GM12878 (cell line): Measurements from ENCODE around the gene C3orf22. TPM values are rescaled to one million over a fixed set of nuclear protein-coding genes. Genes with fewer than 3 reads are reported as not detected.

Experiments used
- ATAC-seq: fragments of 200-7000 bp; cut with Tn5 transposase; 3 replicates; pipeline ENCODE4 v1.9.1; 2020; ENCODE audit warnings: mild to moderate bottlenecking, moderate library complexity
- BruUV-seq: library from RNA; stranded (reverse); fragments of 400-500 nt; replicated peaks from 2 replicates; lab custom pipeline; 2021; lab: Mats Ljungman, UMichigan
- CTCF ChIA-PET: fragments of 300-600 bp; sonication (Branson Sonifier 250); formaldehyde crosslinking; extraction: SDS; loops from one replicate; lab custom pipeline; 2021; ENCODE audit warnings: inconsistent platforms; lab: Yijun Ruan, JAX
- POLR2A ChIA-PET: fragments of 350-600 bp; formaldehyde crosslinking; extraction: SDS; loops from one replicate; lab custom pipeline; 2021; ENCODE audit warnings: inconsistent platforms; lab: Charles Lee
- RAD21 ChIA-PET: fragments of 300-600 bp; sonication (Branson Sonifier 250); formaldehyde crosslinking; loops from one replicate; lab custom pipeline; 2023; ENCODE audit warnings: antibody characterized with exemption; ENCODE audit not compliant: unreplicated experiment; lab: Charles Lee
- SMC1A ChIA-PET: fragments of 300-600 bp; sonication (Branson Sonifier 250); formaldehyde crosslinking; loops from one replicate; lab custom pipeline; 2023; ENCODE audit not compliant: unreplicated experiment, uncharacterized antibody; lab: Charles Lee
- DNase-seq: peaks from one replicate; pipeline ENCODE4 v3.0.0-alpha.2; 2011; ENCODE audit warnings: low read depth, low spot score
- FAIRE-seq: peaks from 3 replicates; lab custom pipeline; 2011; peaks lifted over from hg19 to GRCh38; lab: Jason Lieb, UNC
- H2AFZ ChIP-seq: 2 replicates; pipeline ENCODE4 v1.6.0; 2011; ENCODE audit warnings: low read depth, low read length, control low read depth; ENCODE audit not compliant: control insufficient read depth
- H3K27ac ChIP-seq: 2 replicates; pipeline ENCODE4 v1.5.1; 2011; ENCODE audit warnings: control low read depth; ENCODE audit not compliant: control insufficient read depth, insufficient read depth
- H3K27me3 ChIP-seq, 2 experiments: replicated peaks in 1 of 2; 2 replicates each; pipeline versions ENCODE4 v1.6.0 to v1.6.1; 2011; ENCODE audit warnings: low read length in 1 of 2; ENCODE audit not compliant: control insufficient read depth in 2 of 2, insufficient read depth in 2 of 2
- H3K36me3 ChIP-seq, 2 experiments: 2 replicates each; pipeline ENCODE4 v1.5.1; 2011; ENCODE audit warnings: low read length in 1 of 2; ENCODE audit not compliant: control insufficient read depth in 2 of 2, insufficient read depth in 2 of 2
- H3K4me1 ChIP-seq: 2 replicates; pipeline ENCODE4 v1.6.1; 2011; ENCODE audit warnings: mild to moderate bottlenecking, low read length, moderate library complexity, mixed read lengths; ENCODE audit not compliant: control insufficient read depth, insufficient read depth
- H3K4me2 ChIP-seq: 2 replicates; pipeline ENCODE4 v1.6.0; 2011; ENCODE audit warnings: control low read depth; ENCODE audit not compliant: control insufficient read depth, insufficient read depth
- H3K4me3 ChIP-seq: fragments of 200-600 bp; sonication (generic); 2 replicates; pipeline ENCODE4 v1.5.1; 2016
- H3K79me2 ChIP-seq: 2 replicates; pipeline ENCODE4 v1.6.0; 2011; ENCODE audit warnings: low read length; ENCODE audit not compliant: control insufficient read depth, insufficient read depth
- H3K9ac ChIP-seq: 2 replicates; pipeline ENCODE4 v1.8.0; 2011; ENCODE audit warnings: low read length, control low read depth, mixed read lengths; ENCODE audit not compliant: control insufficient read depth, insufficient read depth
- H3K9me3 ChIP-seq: replicated peaks from 3 replicates; pipeline ENCODE4 v1.5.1; 2011; ENCODE audit warnings: mild to moderate bottlenecking, low read length; ENCODE audit not compliant: control insufficient read depth, insufficient read depth
- H4K20me1 ChIP-seq: 2 replicates; pipeline ENCODE4 v1.6.0; 2011; ENCODE audit not compliant: control insufficient read depth, insufficient read depth
- CHD1 ChIP-seq: IDR thresholded peaks from 2 replicates; pipeline ENCODE4 v1.6.1; 2012; ENCODE audit warnings: low read depth, low read length, improper control_type of control experiment
- CTCF ChIP-seq, 3 experiments: IDR thresholded peaks in 2 of 3; conservative IDR thresholded peaks in 1 of 3; 2 replicates each; pipeline ENCODE4 v1.5.1; 2011; ENCODE audit warnings: low read depth in 3 of 3, low read length in 3 of 3, mild to moderate bottlenecking in 3 of 3, control low read depth in 2 of 3, moderate library complexity in 2 of 3, inconsistent platforms in 1 of 3, mixed read lengths in 1 of 3; ENCODE audit not compliant: control insufficient read depth in 2 of 3, insufficient read depth in 1 of 3; ENCODE audit errors: extremely low read depth in 1 of 3
- IRF4 ChIP-seq: IDR thresholded peaks from 2 replicates; pipeline ENCODE4 v1.6.1; 2011; ENCODE audit warnings: low read depth, low read length
- KLF5 ChIP-seq: fragments of 450-650 bp; IDR thresholded peaks from 2 replicates; pipeline ENCODE4 v1.6.1; 2014; ENCODE audit warnings: mild to moderate bottlenecking; ENCODE audit not compliant: partially characterized antibody
- POU2F2 ChIP-seq: IDR thresholded peaks from 3 replicates; pipeline ENCODE4 v1.6.1; 2011; ENCODE audit warnings: low read depth, mild to moderate bottlenecking, low read length, borderline replicate concordance
- SMAD1 ChIP-seq: fragments of 450-650 bp; IDR thresholded peaks from 2 replicates; pipeline ENCODE4 v1.6.1; 2018; ENCODE audit warnings: mild to moderate bottlenecking, low read depth; ENCODE audit not compliant: partially characterized antibody
- SMAD5 ChIP-seq: IDR thresholded peaks from 2 replicates; pipeline ENCODE4 v1.6.1; 2016; ENCODE audit warnings: antibody characterized with exemption, low read depth
- ZNF592 ChIP-seq: fragments of 450-650 bp; IDR thresholded peaks from 2 replicates; pipeline ENCODE4 v1.6.1; 2017; ENCODE audit warnings: mild to moderate bottlenecking, moderate library complexity
- WGBS: methylation state at CpG from one replicate; pipeline ENCODE4 v1.1.6; 2016; ENCODE audit warnings: low lambda C conversion rate; ENCODE audit not compliant: insufficient replicate concordance, insufficient coverage; ENCODE audit errors: missing lambda C conversion rate; 5-methylcytosine and 5-hydroxymethylcytosine counted together
- in situ Hi-C: fragments of 300-500 bp; cut with MboI; formaldehyde crosslinking; loops from 9 replicates; pipeline ENCODE4 v1.14.3; 2018; ENCODE audit warnings: mixed read lengths
- intact Hi-C: fragments of 100-400 bp; cut with micrococcal nuclease; formaldehyde crosslinking; loops from one replicate; pipeline ENCODE4 v1.14.2; 2022; ENCODE audit not compliant: unreplicated experiment
- polyA plus RNA-seq, 11 experiments: library from polyadenylated mRNA; depleted of rRNA in 4 of 11; unstranded in 6 of 11; stranded (reverse) in 5 of 11; fragments of >200 nt; fragmentation: Nextera tagmentation in 4 of 11; fragmentation: Illumina TruSeq in 1 of 11; extraction: Ambion mirVana in 4 of 11; extraction: Trizol in 1 of 11; gene quantifications; 1 replicate in 1 of 11; 2 replicates in 10 of 11; pipeline versions ENCODE4 v1.2.1 to v1.2.3, GENCODE V29; 2011 to 2016; ENCODE audit warnings: inconsistent platforms in 2 of 11, missing spikeins in 2 of 11, low read depth in 1 of 11
- total RNA-seq, 4 experiments: library from RNA; depleted of rRNA in 3 of 4; stranded (reverse); fragments of >200 nt in 3 of 4; fragmentation: Illumina TruSeq in 1 of 4; extraction: Trizol in 1 of 4; gene quantifications; 2 replicates each; pipeline versions ENCODE4 v1.2.1 to v1.2.3, GENCODE V29; 2013 to 2021

The C3orf22 gene
- total and polyA plus RNA-seq, 10 of the 15 experiments (the other 5 are each of a cell fraction or from before 2014, with no cell fraction given), result not detected

- ChIA-PET CTCF (no interaction called here), POLR2A (no interaction called here), RAD21 (no interaction called here), SMC1A (no interaction called here)
- intact Hi-C loops, result no loop called here
- Histone ChIP-seq H3K4me3 (no peak overlapping the region), H3K9me3 (no peaks in the 10 kb centered on the region), H3K9ac (no peak overlapping the region), H3K36me3 (no peaks in the 10 kb centered on the region), H4K20me1 (no peaks in the 10 kb centered on the region), H3K27me3 (peaks cover 0 to 10% of the 10 kb centered on the region in 2 experiments; a peak in 3 of 4 replicates), H3K4me1 (no peaks in the 10 kb centered on the region), H3K4me2 (no peak overlapping the region), H3K79me2 (no peaks in the 10 kb centered on the region), H3K27ac (no peak overlapping the region), H2AFZ (no peak overlapping the region)
- in situ Hi-C loops, result no loop called here
- ATAC-seq (no peak), DNase-seq (no peak), FAIRE-seq (no peak)
- BruUV-seq, result no TSS peak
- TF ChIP-seq KLF5, result no peak
- TF ChIP-seq SMAD1, result no peak
- TF ChIP-seq CHD1, result no peak
- no peak for TF ChIP-seq CTCF (IDR thresholded peaks at IDR 0.05 in 2 of 3, conservative IDR thresholded peaks at IDR 0.05 in 1 of 3; ENCODE audit: control insufficient read depth in 2 of 3, extremely low read depth in 1 of 3, insufficient read depth in 1 of 3, low read depth in 3 of 3, low read length in 3 of 3)
- TF ChIP-seq SMAD5, result no peak
- no peak for TF ChIP-seq IRF4
- no peak for TF ChIP-seq POU2F2
- no peak for TF ChIP-seq ZNF592
- 33% methylated on average over 6 of the region's 6 CpGs for WGBS
Observed at GRCh38 chr3:126570103-126570541, 11.4 kb upstream of the C3orf22 start.
